Transverse colon (tissue), 4 donors: ENCODE data around the gene SUSD4.

Source experiments
- EP300 ChIP-seq: sonication (generic); formaldehyde crosslinking; IDR thresholded peaks from one replicate; pipeline ENCODE4 v1.6.1; 2017; ENCODE audit warnings: antibody characterized with exemption, low read depth
- POLR2A ChIP-seq: fragments of 450-650 bp; IDR thresholded peaks from one replicate; pipeline ENCODE4 v1.6.1; 2016; ENCODE audit warnings: antibody characterized with exemption, mild to moderate bottlenecking, moderate library complexity
- POLR2AphosphoS5 ChIP-seq, 3 donors: sonication (generic); formaldehyde crosslinking; IDR thresholded peaks; one replicate each; pipeline ENCODE4 v1.6.1; 2016; ENCODE audit warnings: antibody characterized with exemption in 3 of 3
- TF ChIP-seq, protein P1 (sequence below), 5 experiments: fragments of 200-600 bp in 3 of 5; fragments of 450-650 bp in 2 of 5; sonication (generic) in 3 of 5; IDR thresholded peaks; 1 replicate in 2 of 5; 2 replicates in 3 of 5; pipeline ENCODE4 v1.5.1; 2016 to 2017; ENCODE audit warnings: antibody characterized with exemption in 5 of 5, inconsistent platforms in 3 of 5, mild to moderate bottlenecking in 2 of 5, moderate library complexity in 1 of 5

DNA sequence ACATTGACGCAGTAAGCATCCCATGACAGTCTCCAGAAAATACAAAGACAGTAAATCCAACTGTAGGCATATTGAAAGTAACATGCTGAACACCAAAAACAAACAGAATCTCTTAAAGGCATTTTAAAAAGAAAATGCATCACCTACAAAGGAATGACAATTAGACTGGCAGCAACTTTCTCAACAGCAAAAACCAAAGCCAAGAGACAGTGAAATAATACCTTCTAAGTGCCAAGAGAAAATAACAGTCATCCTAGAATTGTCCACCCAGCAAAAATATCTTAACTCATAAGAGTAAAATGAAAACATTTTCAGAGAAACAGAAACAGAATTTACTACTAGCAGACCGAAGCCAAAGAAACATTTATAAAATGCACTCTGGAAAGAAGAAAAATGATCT, 49.2 kb upstream of the SUSD4 start:
- TF ChIP-seq, protein P1, sequence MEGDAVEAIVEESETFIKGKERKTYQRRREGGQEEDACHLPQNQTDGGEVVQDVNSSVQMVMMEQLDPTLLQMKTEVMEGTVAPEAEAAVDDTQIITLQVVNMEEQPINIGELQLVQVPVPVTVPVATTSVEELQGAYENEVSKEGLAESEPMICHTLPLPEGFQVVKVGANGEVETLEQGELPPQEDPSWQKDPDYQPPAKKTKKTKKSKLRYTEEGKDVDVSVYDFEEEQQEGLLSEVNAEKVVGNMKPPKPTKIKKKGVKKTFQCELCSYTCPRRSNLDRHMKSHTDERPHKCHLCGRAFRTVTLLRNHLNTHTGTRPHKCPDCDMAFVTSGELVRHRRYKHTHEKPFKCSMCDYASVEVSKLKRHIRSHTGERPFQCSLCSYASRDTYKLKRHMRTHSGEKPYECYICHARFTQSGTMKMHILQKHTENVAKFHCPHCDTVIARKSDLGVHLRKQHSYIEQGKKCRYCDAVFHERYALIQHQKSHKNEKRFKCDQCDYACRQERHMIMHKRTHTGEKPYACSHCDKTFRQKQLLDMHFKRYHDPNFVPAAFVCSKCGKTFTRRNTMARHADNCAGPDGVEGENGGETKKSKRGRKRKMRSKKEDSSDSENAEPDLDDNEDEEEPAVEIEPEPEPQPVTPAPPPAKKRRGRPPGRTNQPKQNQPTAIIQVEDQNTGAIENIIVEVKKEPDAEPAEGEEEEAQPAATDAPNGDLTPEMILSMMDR (IDR thresholded peaks at IDR 0.05), result no peak
- TF ChIP-seq EP300, result no peak
- TF ChIP-seq POLR2A, result no peak
- TF ChIP-seq POLR2AphosphoS5 (IDR thresholded peaks at IDR 0.05), result no peak
